ENCODE results near the gene UBXN2A.
"Not testable (repeated sequence)": the region's sequence is repeated elsewhere in the genome, so short reads cannot be mapped to it uniquely, and the experiment has no call there.

Gene UBXN2A

DNA sequence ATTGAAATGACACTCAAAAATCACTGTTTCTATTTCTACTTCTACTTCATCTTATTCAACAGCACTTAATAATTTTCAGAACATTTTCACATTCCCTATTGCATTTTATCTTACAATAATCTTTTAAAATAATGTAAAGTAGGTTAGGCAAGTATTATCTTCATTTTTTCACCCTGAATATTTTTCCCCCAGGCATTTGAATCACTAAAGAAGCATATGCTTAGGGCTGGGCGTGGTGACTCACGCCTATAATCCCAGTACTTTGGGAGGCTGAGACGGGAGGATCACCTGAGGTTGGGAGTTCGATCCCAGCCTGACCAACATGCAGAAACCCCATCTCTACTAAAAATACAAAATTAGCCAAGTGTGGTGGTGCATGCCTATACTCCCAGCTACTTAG is 100.2 kb downstream of the UBXN2A start:
- DNase-seq (ENCODE audit: low read depth in 1 of 2, low spot score in 1 of 2), result no peak
- Histone ChIP-seq H3K4me3 (replicated peaks; ENCODE audit: insufficient read depth, low read length) (no peak overlapping the region), H3K27me3 (ENCODE audit: insufficient read depth, poor library complexity, severe bottlenecking) (no peaks in the 10 kb centered on the region), H3K27ac (replicated peaks) (no peak overlapping the region)
- TF ChIP-seq, protein P1, sequence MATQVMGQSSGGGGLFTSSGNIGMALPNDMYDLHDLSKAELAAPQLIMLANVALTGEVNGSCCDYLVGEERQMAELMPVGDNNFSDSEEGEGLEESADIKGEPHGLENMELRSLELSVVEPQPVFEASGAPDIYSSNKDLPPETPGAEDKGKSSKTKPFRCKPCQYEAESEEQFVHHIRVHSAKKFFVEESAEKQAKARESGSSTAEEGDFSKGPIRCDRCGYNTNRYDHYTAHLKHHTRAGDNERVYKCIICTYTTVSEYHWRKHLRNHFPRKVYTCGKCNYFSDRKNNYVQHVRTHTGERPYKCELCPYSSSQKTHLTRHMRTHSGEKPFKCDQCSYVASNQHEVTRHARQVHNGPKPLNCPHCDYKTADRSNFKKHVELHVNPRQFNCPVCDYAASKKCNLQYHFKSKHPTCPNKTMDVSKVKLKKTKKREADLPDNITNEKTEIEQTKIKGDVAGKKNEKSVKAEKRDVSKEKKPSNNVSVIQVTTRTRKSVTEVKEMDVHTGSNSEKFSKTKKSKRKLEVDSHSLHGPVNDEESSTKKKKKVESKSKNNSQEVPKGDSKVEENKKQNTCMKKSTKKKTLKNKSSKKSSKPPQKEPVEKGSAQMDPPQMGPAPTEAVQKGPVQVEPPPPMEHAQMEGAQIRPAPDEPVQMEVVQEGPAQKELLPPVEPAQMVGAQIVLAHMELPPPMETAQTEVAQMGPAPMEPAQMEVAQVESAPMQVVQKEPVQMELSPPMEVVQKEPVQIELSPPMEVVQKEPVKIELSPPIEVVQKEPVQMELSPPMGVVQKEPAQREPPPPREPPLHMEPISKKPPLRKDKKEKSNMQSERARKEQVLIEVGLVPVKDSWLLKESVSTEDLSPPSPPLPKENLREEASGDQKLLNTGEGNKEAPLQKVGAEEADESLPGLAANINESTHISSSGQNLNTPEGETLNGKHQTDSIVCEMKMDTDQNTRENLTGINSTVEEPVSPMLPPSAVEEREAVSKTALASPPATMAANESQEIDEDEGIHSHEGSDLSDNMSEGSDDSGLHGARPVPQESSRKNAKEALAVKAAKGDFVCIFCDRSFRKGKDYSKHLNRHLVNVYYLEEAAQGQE (IDR thresholded peaks at IDR 0.05; ENCODE audit: insufficient replicate concordance, low read depth), result no peak
- TF ChIP-seq SPI1 (IDR thresholded peaks at IDR 0.05; ENCODE audit: borderline replicate concordance, low read depth) (no peak), GABPA (IDR thresholded peaks at IDR 0.05; ENCODE audit: low read depth) (no peak), POLR2AphosphoS5 (IDR thresholded peaks at IDR 0.05; ENCODE audit: low read depth) (no peak)
- TF ChIP-seq, protein P2, sequence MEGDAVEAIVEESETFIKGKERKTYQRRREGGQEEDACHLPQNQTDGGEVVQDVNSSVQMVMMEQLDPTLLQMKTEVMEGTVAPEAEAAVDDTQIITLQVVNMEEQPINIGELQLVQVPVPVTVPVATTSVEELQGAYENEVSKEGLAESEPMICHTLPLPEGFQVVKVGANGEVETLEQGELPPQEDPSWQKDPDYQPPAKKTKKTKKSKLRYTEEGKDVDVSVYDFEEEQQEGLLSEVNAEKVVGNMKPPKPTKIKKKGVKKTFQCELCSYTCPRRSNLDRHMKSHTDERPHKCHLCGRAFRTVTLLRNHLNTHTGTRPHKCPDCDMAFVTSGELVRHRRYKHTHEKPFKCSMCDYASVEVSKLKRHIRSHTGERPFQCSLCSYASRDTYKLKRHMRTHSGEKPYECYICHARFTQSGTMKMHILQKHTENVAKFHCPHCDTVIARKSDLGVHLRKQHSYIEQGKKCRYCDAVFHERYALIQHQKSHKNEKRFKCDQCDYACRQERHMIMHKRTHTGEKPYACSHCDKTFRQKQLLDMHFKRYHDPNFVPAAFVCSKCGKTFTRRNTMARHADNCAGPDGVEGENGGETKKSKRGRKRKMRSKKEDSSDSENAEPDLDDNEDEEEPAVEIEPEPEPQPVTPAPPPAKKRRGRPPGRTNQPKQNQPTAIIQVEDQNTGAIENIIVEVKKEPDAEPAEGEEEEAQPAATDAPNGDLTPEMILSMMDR (IDR thresholded peaks at IDR 0.05; ENCODE audit: insufficient read depth, low read length), result no peak

DNA sequence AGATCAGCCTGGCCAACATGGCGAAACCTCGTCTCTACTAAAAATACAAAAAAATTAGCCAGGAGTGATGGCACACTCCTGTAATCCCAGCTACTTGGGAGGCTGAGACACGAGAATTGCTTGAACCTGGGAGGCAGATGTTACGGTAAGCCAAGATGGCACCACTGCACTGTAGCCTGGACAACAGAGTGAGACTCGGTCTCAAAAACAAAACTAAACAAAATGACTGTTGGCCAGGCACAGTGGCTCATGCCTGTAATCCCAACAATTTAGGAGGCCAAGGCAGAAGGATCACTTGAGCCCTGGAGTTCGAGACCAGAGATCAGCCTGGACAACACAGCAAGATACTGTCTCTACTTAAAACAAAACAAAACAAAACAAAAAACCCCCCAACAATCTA is 102.9 kb downstream of the UBXN2A start:
- H3K4me3 ChIP-seq (replicated peaks; ENCODE audit: insufficient read depth, low read length); H3K27ac ChIP-seq (replicated peaks); DNase-seq (ENCODE audit: low read depth in 1 of 2, low spot score in 1 of 2); H3K27me3 ChIP-seq (ENCODE audit: insufficient read depth, poor library complexity, severe bottlenecking): not testable (repeated sequence)

DNA sequence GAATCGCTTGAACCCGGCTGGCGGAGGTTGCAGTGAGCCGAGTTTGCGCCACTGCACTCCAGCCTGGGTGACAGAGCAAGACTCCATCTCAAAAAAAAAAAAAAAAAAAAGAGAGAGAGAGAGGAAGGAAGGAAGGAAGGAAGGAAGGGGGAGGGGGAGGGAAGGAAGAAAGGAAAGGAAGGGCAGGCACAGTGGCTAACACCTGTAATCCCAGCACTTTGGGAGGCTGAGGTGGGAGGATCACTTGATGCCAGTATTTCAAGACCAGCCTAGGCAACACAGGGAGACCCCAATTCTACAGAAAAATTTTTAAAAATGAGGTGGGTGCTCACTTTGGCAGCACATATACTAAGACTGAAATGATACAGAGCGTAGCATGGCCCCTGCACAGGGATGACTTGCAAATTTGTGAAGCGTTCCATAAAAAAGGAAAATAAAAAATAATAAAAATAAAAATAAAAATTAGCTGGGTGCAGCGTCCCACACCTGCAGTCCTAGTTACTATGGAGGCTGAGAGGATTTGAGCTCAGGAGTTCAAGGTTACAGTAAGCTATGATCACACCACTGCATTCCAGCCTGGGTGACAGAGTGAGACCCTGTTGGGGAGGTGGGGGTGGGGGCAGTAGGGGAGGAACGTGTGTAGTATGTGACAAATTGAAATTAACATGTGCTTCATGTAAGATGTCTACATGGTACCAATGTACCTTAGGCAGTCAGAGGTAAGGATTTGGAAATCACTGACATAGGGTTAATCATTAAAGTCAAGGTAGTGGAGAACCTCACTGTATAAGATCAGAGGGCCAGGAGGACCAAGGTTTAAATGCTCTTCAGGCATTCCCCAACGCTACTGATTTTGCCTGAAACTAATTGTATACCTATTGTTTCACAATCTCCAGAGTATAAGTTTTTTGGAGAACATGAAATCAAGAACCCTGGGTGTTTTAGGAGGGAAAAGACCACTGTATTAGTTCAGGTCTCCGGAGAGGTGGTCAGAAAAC is 105.5 kb downstream of the UBXN2A start:
- TF ChIP-seq GABPA (IDR thresholded peaks at IDR 0.05; ENCODE audit: low read depth), result no peak
- no peak for TF ChIP-seq SPI1 (IDR thresholded peaks at IDR 0.05; ENCODE audit: borderline replicate concordance, low read depth)
- TF ChIP-seq, protein P2 (IDR thresholded peaks at IDR 0.05; ENCODE audit: insufficient read depth, low read length), result no peak
- TF ChIP-seq, protein P1 (IDR thresholded peaks at IDR 0.05; ENCODE audit: insufficient replicate concordance, low read depth), result no peak
- Histone ChIP-seq H3K4me3 (replicated peaks; ENCODE audit: insufficient read depth, low read length) (peak overlapping the region; percentile 89; the same call in 1 of the 2 replicates), H3K27ac (replicated peaks) (no peak overlapping the region), H3K27me3 (ENCODE audit: insufficient read depth, poor library complexity, severe bottlenecking) (peaks cover 22% of the 10 kb centered on the region)
- DNase-seq (ENCODE audit: low read depth in 1 of 2, low spot score in 1 of 2), result no peak

DNA sequence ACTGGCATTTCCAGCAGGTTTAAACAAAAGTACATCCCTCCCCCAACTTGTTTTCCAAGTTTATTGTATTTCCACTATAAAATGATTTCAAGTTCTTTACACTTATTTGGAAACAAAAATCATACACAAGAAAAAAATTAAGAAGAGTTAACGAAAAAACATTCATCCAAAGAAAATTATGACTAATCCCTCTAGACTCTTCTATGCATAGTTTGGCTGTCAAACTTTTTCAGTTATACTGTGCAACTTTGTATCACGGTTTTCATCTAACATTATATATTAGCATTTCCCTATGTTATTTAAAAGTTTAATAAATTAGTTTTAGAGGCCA is 106.3 kb downstream of the UBXN2A start:
- peak overlapping the region; percentile 46; the same call in 1 of the 2 replicates for H3K27ac ChIP-seq (replicated peaks)
- H3K27me3 ChIP-seq (ENCODE audit: insufficient read depth, poor library complexity, severe bottlenecking), result peaks cover 24% of the 10 kb centered on the region
- H3K4me3 ChIP-seq (replicated peaks; ENCODE audit: insufficient read depth, low read length), result peak overlapping the region; percentile 89
- TF ChIP-seq, protein P2 (IDR thresholded peaks at IDR 0.05; ENCODE audit: insufficient read depth, low read length), result no peak
- TF ChIP-seq GABPA (IDR thresholded peaks at IDR 0.05; ENCODE audit: low read depth) (no peak), POLR2AphosphoS5 (IDR thresholded peaks at IDR 0.05; ENCODE audit: low read depth) (no peak), SPI1 (IDR thresholded peaks at IDR 0.05; ENCODE audit: borderline replicate concordance, low read depth) (no peak)
- TF ChIP-seq, protein P1 (IDR thresholded peaks at IDR 0.05; ENCODE audit: insufficient replicate concordance, low read depth), result no peak
- DNase-seq (ENCODE audit: low read depth in 1 of 2, low spot score in 1 of 2), result no peak
